Heart left ventricle (tissue), 13 donors: ENCODE results near the gene CEPT1.

ENCODE experiments used
- POLR2A ChIP-seq, 2 donors: fragments of 450-650 bp; IDR thresholded peaks; one replicate each; pipeline ENCODE4 v1.6.1; 2017; ENCODE audit warnings: antibody characterized with exemption in 2 of 2, mild to moderate bottlenecking in 2 of 2, moderate library complexity in 2 of 2
- TF ChIP-seq, protein P1 (sequence below), 12 donors: fragments of 200-600 bp; sonication (generic) in 4 of 12; IDR thresholded peaks; one replicate each; pipeline versions ENCODE4 v1.5.0 to v1.8.0; 2018 to 2022; ENCODE audit warnings: antibody characterized with exemption in 12 of 12, mild to moderate bottlenecking in 5 of 12
- donor health status: ischemic (EF 13 %, LVEDD 7.1; RV severe dilation, severe dysfunction).
- donor health status: DM: no; HTN: yes; CAD: no.
- donor health status: DM: no; HTN: no; CAD: no.
- donor health status: ischemic (EF 25% LVEDD 6.9; RV normal size, moderate dysfunction).
- donor health status: ischemic (EF 25% LVEDD 5.7; RV mildly dilated, moderate dysfunction).
- donor health status: ischemic (EF 35%, LVEDD 5.7; RV mildly dilated, moderate dysfunction).
- donor health status: nonischemic (EF 11% LVEDD 7.7; RV severe dilation, severe dysfunction).
- donor health status: DM: yes; HTN: yes; CAD: no.
- donor health status: PGD.
- donor health status: ischemic (EF 29% LVEDD 5.4; RV normal size, mild dysfunction).
- donor health status: nonischemic (EF 23%, LVEDD 6.1; RV moderate dilation, normal function).

DNA sequence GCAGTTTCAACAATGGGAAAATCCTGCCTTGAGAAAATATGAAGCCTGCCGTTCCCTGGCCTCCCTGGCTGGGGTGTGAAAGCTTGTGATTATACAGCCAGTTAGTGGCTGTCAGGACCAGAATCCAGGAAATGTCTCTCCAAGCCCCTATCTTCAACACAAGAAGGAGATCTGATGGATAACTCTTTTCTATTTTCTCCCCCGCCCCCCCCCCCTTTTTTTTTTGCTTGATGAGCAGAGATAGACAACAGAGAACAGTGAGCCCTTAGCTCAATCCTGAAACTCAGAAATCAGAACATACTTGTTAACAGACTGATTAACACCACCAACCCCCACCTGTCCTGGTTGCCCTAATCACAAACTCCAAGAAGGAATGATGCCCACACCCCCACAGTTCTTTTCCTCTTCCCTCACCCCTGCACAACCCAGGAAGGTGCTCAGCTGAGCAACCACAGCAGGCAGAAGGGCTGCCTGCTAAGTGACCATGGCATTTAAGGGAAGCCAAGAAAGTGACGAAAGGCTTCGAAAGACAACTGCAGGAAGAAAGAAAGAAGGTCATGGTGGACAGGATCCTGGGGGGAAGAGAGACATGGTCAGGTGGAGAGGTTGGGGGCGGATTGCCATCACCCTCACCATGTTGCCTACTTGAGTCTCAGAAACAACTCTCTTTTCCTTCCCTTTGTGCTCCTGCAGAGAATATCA, 72.8 kb downstream of the CEPT1 start:
- TF ChIP-seq, protein P1, sequence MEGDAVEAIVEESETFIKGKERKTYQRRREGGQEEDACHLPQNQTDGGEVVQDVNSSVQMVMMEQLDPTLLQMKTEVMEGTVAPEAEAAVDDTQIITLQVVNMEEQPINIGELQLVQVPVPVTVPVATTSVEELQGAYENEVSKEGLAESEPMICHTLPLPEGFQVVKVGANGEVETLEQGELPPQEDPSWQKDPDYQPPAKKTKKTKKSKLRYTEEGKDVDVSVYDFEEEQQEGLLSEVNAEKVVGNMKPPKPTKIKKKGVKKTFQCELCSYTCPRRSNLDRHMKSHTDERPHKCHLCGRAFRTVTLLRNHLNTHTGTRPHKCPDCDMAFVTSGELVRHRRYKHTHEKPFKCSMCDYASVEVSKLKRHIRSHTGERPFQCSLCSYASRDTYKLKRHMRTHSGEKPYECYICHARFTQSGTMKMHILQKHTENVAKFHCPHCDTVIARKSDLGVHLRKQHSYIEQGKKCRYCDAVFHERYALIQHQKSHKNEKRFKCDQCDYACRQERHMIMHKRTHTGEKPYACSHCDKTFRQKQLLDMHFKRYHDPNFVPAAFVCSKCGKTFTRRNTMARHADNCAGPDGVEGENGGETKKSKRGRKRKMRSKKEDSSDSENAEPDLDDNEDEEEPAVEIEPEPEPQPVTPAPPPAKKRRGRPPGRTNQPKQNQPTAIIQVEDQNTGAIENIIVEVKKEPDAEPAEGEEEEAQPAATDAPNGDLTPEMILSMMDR (IDR thresholded peaks at IDR 0.05): no peak
- no peak for TF ChIP-seq POLR2A (IDR thresholded peaks at IDR 0.05)
